ENCODE measurements around the gene FBXL7.

DNA sequence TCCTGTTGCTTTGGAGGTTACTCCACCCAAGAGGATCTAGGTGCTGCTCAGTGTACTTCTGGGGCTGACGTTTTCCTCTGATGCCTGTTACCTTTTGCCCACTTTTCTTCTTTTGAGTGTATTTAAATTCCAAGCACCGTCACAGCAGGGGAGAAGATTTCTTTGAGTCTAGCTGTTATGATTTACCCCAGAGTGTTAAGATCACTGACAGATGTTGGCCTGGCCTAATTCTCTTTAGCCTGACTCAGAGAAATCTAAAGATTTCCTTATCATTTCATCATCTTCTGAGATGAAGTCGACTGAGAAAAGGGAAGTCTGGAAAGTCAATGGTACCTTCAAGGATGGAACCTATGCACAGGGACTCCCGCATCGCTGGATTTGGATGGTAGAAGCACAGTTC, 191.5 kb downstream of the FBXL7 start:
- TF ChIP-seq, protein P1, sequence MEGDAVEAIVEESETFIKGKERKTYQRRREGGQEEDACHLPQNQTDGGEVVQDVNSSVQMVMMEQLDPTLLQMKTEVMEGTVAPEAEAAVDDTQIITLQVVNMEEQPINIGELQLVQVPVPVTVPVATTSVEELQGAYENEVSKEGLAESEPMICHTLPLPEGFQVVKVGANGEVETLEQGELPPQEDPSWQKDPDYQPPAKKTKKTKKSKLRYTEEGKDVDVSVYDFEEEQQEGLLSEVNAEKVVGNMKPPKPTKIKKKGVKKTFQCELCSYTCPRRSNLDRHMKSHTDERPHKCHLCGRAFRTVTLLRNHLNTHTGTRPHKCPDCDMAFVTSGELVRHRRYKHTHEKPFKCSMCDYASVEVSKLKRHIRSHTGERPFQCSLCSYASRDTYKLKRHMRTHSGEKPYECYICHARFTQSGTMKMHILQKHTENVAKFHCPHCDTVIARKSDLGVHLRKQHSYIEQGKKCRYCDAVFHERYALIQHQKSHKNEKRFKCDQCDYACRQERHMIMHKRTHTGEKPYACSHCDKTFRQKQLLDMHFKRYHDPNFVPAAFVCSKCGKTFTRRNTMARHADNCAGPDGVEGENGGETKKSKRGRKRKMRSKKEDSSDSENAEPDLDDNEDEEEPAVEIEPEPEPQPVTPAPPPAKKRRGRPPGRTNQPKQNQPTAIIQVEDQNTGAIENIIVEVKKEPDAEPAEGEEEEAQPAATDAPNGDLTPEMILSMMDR (conservative IDR thresholded peaks at IDR 0.05; ENCODE audit: low read depth in 2 of 2) = no peak
- TF ChIP-seq JUNB (IDR thresholded peaks at IDR 0.05; ENCODE audit: unreplicated experiment) = no peak
- TF ChIP-seq, protein P2, sequence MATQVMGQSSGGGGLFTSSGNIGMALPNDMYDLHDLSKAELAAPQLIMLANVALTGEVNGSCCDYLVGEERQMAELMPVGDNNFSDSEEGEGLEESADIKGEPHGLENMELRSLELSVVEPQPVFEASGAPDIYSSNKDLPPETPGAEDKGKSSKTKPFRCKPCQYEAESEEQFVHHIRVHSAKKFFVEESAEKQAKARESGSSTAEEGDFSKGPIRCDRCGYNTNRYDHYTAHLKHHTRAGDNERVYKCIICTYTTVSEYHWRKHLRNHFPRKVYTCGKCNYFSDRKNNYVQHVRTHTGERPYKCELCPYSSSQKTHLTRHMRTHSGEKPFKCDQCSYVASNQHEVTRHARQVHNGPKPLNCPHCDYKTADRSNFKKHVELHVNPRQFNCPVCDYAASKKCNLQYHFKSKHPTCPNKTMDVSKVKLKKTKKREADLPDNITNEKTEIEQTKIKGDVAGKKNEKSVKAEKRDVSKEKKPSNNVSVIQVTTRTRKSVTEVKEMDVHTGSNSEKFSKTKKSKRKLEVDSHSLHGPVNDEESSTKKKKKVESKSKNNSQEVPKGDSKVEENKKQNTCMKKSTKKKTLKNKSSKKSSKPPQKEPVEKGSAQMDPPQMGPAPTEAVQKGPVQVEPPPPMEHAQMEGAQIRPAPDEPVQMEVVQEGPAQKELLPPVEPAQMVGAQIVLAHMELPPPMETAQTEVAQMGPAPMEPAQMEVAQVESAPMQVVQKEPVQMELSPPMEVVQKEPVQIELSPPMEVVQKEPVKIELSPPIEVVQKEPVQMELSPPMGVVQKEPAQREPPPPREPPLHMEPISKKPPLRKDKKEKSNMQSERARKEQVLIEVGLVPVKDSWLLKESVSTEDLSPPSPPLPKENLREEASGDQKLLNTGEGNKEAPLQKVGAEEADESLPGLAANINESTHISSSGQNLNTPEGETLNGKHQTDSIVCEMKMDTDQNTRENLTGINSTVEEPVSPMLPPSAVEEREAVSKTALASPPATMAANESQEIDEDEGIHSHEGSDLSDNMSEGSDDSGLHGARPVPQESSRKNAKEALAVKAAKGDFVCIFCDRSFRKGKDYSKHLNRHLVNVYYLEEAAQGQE (IDR thresholded peaks at IDR 0.05; ENCODE audit: unreplicated experiment) = no peak
- TF ChIP-seq POLR2AphosphoS5 (IDR thresholded peaks at IDR 0.05; ENCODE audit: low read depth) = no peak
